H1 (cell line): ENCODE data around the gene MCC. TPM values are rescaled to one million over a fixed set of nuclear protein-coding genes. Genes with fewer than 3 reads are reported as not detected.

Experiments
- CTCF ChIA-PET: fragments of 300-600 bp; sonication (Branson Sonifier 250); formaldehyde crosslinking; loops from one replicate; lab custom pipeline; 2021; ENCODE audit not compliant: partially characterized antibody; lab: Charles Lee
- POLR2A ChIA-PET: fragments of 300-600 bp; sonication (Branson Sonifier 250); formaldehyde crosslinking; loops from one replicate; lab custom pipeline; 2021; ENCODE audit warnings: inconsistent platforms; ENCODE audit not compliant: partially characterized antibody; lab: Charles Lee
- DNase-seq, 2 experiments: peaks; one replicate each; pipeline versions ENCODE4 v3.0.0 to v3.0.0-alpha.2; 2010 to 2022; ENCODE audit warnings: low spot score in 2 of 2, low read depth in 1 of 2, mixed read lengths in 1 of 2
- FAIRE-seq: peaks from 2 replicates; lab custom pipeline; 2011; peaks lifted over from hg19 to GRCh38; lab: Jason Lieb, UNC
- H2AFZ ChIP-seq: 2 replicates; pipeline ENCODE4 v1.8.1; 2012; ENCODE audit warnings: low read length, inconsistent platforms
- H2AK5ac ChIP-seq: 2 replicates; pipeline ENCODE4 v1.6.1; 2013; ENCODE audit warnings: low read depth, low read length
- H2BK120ac ChIP-seq: replicated peaks from 2 replicates; pipeline ENCODE3; 2013; ENCODE audit warnings: low read depth, low read length, inconsistent platforms
- H2BK12ac ChIP-seq: 2 replicates; pipeline ENCODE4 v1.6.1; 2013; ENCODE audit warnings: low read depth, low read length
- H2BK15ac ChIP-seq: 2 replicates; pipeline ENCODE4 v1.6.1; 2013; ENCODE audit warnings: low read length
- H2BK20ac ChIP-seq: 2 replicates; pipeline ENCODE4 v1.6.1; 2013; ENCODE audit warnings: low read length
- H2BK5ac ChIP-seq: 2 replicates; pipeline ENCODE4 v1.6.1; 2013; ENCODE audit warnings: low read depth, low read length
- H3K14ac ChIP-seq: 2 replicates; pipeline ENCODE4 v1.6.1; 2013; ENCODE audit warnings: inconsistent platforms; ENCODE audit not compliant: insufficient read length
- H3K18ac ChIP-seq: 2 replicates; pipeline ENCODE4 v1.6.1; 2013; ENCODE audit warnings: low read length; ENCODE audit errors: extremely low read depth
- H3K23ac ChIP-seq: 2 replicates; pipeline ENCODE4 v1.6.1; 2013; ENCODE audit warnings: inconsistent platforms; ENCODE audit not compliant: insufficient read length
- H3K23me2 ChIP-seq: 2 replicates; pipeline ENCODE4 v1.6.1; 2013; ENCODE audit warnings: low read depth, low read length
- H3K27ac ChIP-seq: 2 replicates; pipeline ENCODE4 v1.6.1; 2011; ENCODE audit warnings: low read depth, low read length, inconsistent platforms
- H3K27me3 ChIP-seq, 4 experiments: replicated peaks in 1 of 4; 1 replicate in 1 of 4; 2 replicates in 3 of 4; pipeline versions ENCODE4 v1.6.1 to v1.8.1; 2011 to 2013; ENCODE audit warnings: low read length in 3 of 4, mild to moderate bottlenecking in 3 of 4, inconsistent platforms in 2 of 4, mixed read lengths in 2 of 4, moderate library complexity in 1 of 4; ENCODE audit not compliant: control insufficient read depth in 3 of 4, insufficient read depth in 3 of 4; ENCODE audit errors: extremely low read depth in 1 of 4
- H3K36me3 ChIP-seq, 4 experiments: 2 replicates each; pipeline versions ENCODE4 v1.6.1 to v1.8.1; 2011 to 2013; ENCODE audit warnings: mild to moderate bottlenecking in 4 of 4, low read length in 3 of 4, moderate library complexity in 2 of 4, control low read depth in 1 of 4, inconsistent platforms in 1 of 4; ENCODE audit not compliant: insufficient read depth in 4 of 4, control insufficient read depth in 2 of 4
- H3K4ac ChIP-seq: replicated peaks from 2 replicates; pipeline ENCODE3; 2013; ENCODE audit warnings: low read length, low read depth, mixed read lengths, inconsistent platforms; ENCODE audit not compliant: insufficient read length
- H3K4me1 ChIP-seq, 4 experiments: replicated peaks in 1 of 4; 1 replicate in 1 of 4; 2 replicates in 3 of 4; pipeline versions ENCODE4 v1.6.1 to v1.8.1; 2011 to 2013; ENCODE audit warnings: low read length in 3 of 4, inconsistent platforms in 2 of 4, mixed read lengths in 1 of 4; ENCODE audit not compliant: insufficient read depth in 4 of 4, control insufficient read depth in 3 of 4
- H3K4me2 ChIP-seq, 2 experiments: 2 replicates each; pipeline versions ENCODE4 v1.6.1 to v1.8.1; 2011 to 2013; ENCODE audit warnings: low read depth in 2 of 2, low read length in 2 of 2, control low read depth in 1 of 2, inconsistent platforms in 1 of 2, mild to moderate bottlenecking in 1 of 2; ENCODE audit not compliant: insufficient read depth in 1 of 2
- H3K4me3 ChIP-seq, 4 experiments: fragments of 200-600, 300-600 bp in 1 of 4; sonication (generic), shearing (Covaris generic), sonication (Bioruptor Twin) in 1 of 4; 2 replicates each; pipeline versions ENCODE4 v1.5.1 to v1.8.1; 2011 to 2016; ENCODE audit warnings: low read length in 4 of 4, low read depth in 3 of 4, control low read depth in 2 of 4, inconsistent platforms in 2 of 4, mild to moderate bottlenecking in 2 of 4, mixed read lengths in 1 of 4, moderate library complexity in 1 of 4; ENCODE audit not compliant: insufficient read depth in 2 of 4; ENCODE audit errors: extremely low read depth in 1 of 4
- H3K56ac ChIP-seq: replicated peaks from 2 replicates; pipeline ENCODE3; 2013; ENCODE audit warnings: low read depth, mild to moderate bottlenecking, mixed read lengths, low read length, inconsistent platforms; ENCODE audit not compliant: insufficient read length
- H3K79me1 ChIP-seq: 2 replicates; pipeline ENCODE4 v1.6.1; 2013; ENCODE audit warnings: low read depth, low read length, control low read depth
- H3K79me2 ChIP-seq, 2 experiments: 2 replicates each; pipeline versions ENCODE4 v1.6.1 to v1.8.1; 2012 to 2013; ENCODE audit warnings: low read length in 2 of 2, mild to moderate bottlenecking in 2 of 2, inconsistent platforms in 1 of 2; ENCODE audit not compliant: insufficient read depth in 2 of 2, control insufficient read depth in 1 of 2
- H3K9ac ChIP-seq, 4 experiments: replicated peaks in 1 of 4; 1 replicate in 1 of 4; 2 replicates in 3 of 4; pipeline versions ENCODE4 v1.6.1 to v1.8.1; 2011 to 2013; ENCODE audit warnings: low read depth in 3 of 4, low read length in 3 of 4, control low read depth in 2 of 4, mild to moderate bottlenecking in 2 of 4, moderate library complexity in 2 of 4, inconsistent platforms in 1 of 4; ENCODE audit errors: extremely low read depth in 1 of 4
- H3K9me3 ChIP-seq, 2 experiments: 2 replicates each; pipeline versions ENCODE4 v1.6.1 to v1.8.1; 2012 to 2013; ENCODE audit warnings: mild to moderate bottlenecking in 2 of 2, moderate library complexity in 2 of 2, control low read depth in 1 of 2, inconsistent platforms in 1 of 2, low read depth in 1 of 2, low read length in 1 of 2, mixed read lengths in 1 of 2; ENCODE audit not compliant: insufficient read depth in 2 of 2
- H4K20me1 ChIP-seq, 2 experiments: replicated peaks in 1 of 2; 2 replicates each; pipeline versions ENCODE3 to v1.8.1; 2011 to 2013; ENCODE audit warnings: inconsistent platforms in 2 of 2, low read length in 2 of 2, mild to moderate bottlenecking in 1 of 2; ENCODE audit not compliant: insufficient read depth in 2 of 2, control insufficient read depth in 1 of 2
- H4K5ac ChIP-seq: 2 replicates; pipeline ENCODE4 v1.6.1; 2013; ENCODE audit warnings: low read length, low read depth, mixed read lengths, inconsistent platforms; ENCODE audit not compliant: insufficient read length
- H4K8ac ChIP-seq: 2 replicates; pipeline ENCODE4 v1.8.0; 2013; ENCODE audit warnings: mild to moderate bottlenecking, moderate library complexity, low read length, inconsistent platforms; ENCODE audit not compliant: insufficient read depth; ENCODE audit errors: extremely low read depth
- H4K91ac ChIP-seq: replicated peaks from 2 replicates; pipeline ENCODE3; 2013; ENCODE audit warnings: low read length, mixed read lengths, inconsistent platforms; ENCODE audit not compliant: insufficient read length
- BACH1 ChIP-seq: IDR thresholded peaks from 2 replicates; pipeline ENCODE4 v1.6.1; 2012; ENCODE audit warnings: low read length, improper control_type of control experiment
- CBX5 ChIP-seq: fragments of 300-800, 300-1000 bp; sonication (generic); IDR thresholded peaks from 2 replicates; pipeline ENCODE4 v1.7.1; 2016; ENCODE audit warnings: antibody characterized with exemption, low read length, low read depth
- CHD1 ChIP-seq: IDR thresholded peaks from 2 replicates; pipeline ENCODE4 v1.6.1; 2012; ENCODE audit warnings: low read depth, low read length, improper control_type of control experiment
- GABPA ChIP-seq: IDR thresholded peaks from 2 replicates; pipeline ENCODE4 v1.6.1; 2011; ENCODE audit warnings: mild to moderate bottlenecking, low read length, moderate library complexity, borderline replicate concordance; ENCODE audit not compliant: insufficient read depth
- HDAC2 ChIP-seq, 2 experiments: fragments of 300-600 bp in 1 of 2; sonication (generic) in 1 of 2; IDR thresholded peaks; 2 replicates each; pipeline ENCODE4 v1.6.1; 2011 to 2012; ENCODE audit warnings: low read depth in 2 of 2, low read length in 2 of 2, mild to moderate bottlenecking in 2 of 2, moderate library complexity in 2 of 2, borderline replicate concordance in 1 of 2, inconsistent platforms in 1 of 2
- HDAC6 ChIP-seq: IDR thresholded peaks from one replicate; pipeline ENCODE4 v1.7.1; 2012; ENCODE audit warnings: low read depth, mild to moderate bottlenecking, inconsistent platforms, low read length, moderate library complexity
- KDM4A ChIP-seq: IDR thresholded peaks from one replicate; pipeline ENCODE4 v1.7.1; 2012; ENCODE audit warnings: low read depth, mild to moderate bottlenecking, moderate library complexity, low read length, inconsistent platforms; ENCODE audit not compliant: severe bottlenecking
- RNF2 ChIP-seq: fragments of 200-900, 300-1000 bp; sonication (generic); IDR thresholded peaks from 2 replicates; pipeline ENCODE4 v1.7.1; 2016; ENCODE audit warnings: borderline replicate concordance, low read depth, mild to moderate bottlenecking, antibody characterized with exemption, low read length; ENCODE audit not compliant: poor library complexity, severe bottlenecking; ENCODE audit errors: missing control alignments
- SUZ12 ChIP-seq: fragments of 200-600 bp; sonication (generic); IDR thresholded peaks from 2 replicates; pipeline ENCODE4 v1.6.1; 2012; ENCODE audit warnings: mild to moderate bottlenecking, inconsistent platforms, low read length, moderate library complexity, mixed read lengths
- TBP ChIP-seq: IDR thresholded peaks from 2 replicates; pipeline ENCODE4 v1.6.1; 2011; ENCODE audit warnings: low read depth, low read length, improper control_type of control experiment
- WGBS, 2 experiments: shearing (Covaris generic) in 1 of 2; methylation state at CpG; one replicate each; pipeline versions ENCODE4 v1.1.6 to v1.1.7; 2013 to 2015; ENCODE audit warnings: low lambda C conversion rate in 2 of 2, mixed read lengths in 2 of 2, inconsistent platforms in 1 of 2, low coverage in 1 of 2, missing lambda C conversion rate in 1 of 2; ENCODE audit not compliant: insufficient replicate concordance in 2 of 2, insufficient coverage in 1 of 2, insufficient read length in 1 of 2; ENCODE audit errors: extremely low coverage in 1 of 2, missing lambda C conversion rate in 1 of 2; 5-methylcytosine and 5-hydroxymethylcytosine counted together
- polyA plus RNA-seq, 7 experiments: library from polyadenylated mRNA; depleted of rRNA in 3 of 7; stranded (reverse) in 5 of 7; unstranded in 2 of 7; fragments of >200 nt in 5 of 7; fragments of 200-250 nt in 2 of 7; gene quantifications; 1 replicate in 5 of 7; 2 replicates in 1 of 7; 4 replicates in 1 of 7; pipeline versions ENCODE4 v1.2.1 to v1.2.3, GENCODE V29; 2011 to 2013; ENCODE audit warnings: missing spikeins in 2 of 7, mixed read lengths in 2 of 7
- total RNA-seq: library from RNA; stranded (reverse); fragmentation: NEBNext Ultra II Directional; extraction: Animal tissue kit (Norgen Biotek cat#: 25700); gene quantifications from 2 replicates; pipeline ENCODE4 v1.2.1, GENCODE V29; 2021

MCC gene
- total and polyA plus RNA-seq, 2 of the 8 experiments (the other 6 are each of a cell fraction or from before 2014, with no cell fraction given) = 2.6 to 18.3 TPM

DNA sequence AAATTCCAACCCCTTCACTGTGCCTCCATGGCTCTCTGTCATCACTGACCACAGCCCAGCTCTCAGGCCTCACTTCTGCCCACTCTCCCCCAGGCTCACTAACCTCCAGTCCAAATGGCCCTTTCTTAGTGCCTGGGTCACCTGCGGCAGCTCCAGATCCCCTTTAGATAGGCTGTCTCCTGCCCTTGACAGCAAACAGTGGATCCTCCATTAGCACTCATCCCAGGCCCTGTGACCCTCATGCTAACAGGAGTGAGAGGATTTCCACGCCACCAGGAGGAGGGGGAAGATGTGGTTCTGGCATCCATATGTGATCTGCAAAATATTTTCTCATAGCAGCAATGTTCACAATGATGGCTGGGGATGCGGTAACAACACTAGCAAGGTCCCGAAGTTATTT is 372.3 kb downstream of the MCC start:
- POLR2A ChIA-PET = no interaction called here
- no peaks in the 10 kb centered on the region for H3K27me3 ChIP-seq
- H3K27ac ChIP-seq = no peak overlapping the region
- DNase-seq = no peak
- no peak overlapping the region for H3K56ac ChIP-seq
- H3K79me1 ChIP-seq = no peaks in the 10 kb centered on the region
- H3K4me1 ChIP-seq = no peaks in the 10 kb centered on the region
- no peak overlapping the region for H3K4me3 ChIP-seq
- no peak overlapping the region for H3K14ac ChIP-seq
- H3K9me3 ChIP-seq = 0 out of 4 replicates have a peak, but pooled peaks cover 0 to 2% of the 10 kb centered on the region in 2 experiments
- H3K79me2 ChIP-seq = no peaks in the 10 kb centered on the region; a peak in 1 of 4 replicates
- no peak overlapping the region for H2BK120ac ChIP-seq
- no peak overlapping the region for H4K8ac ChIP-seq
- 96% methylated on average over 4 of the region's 4 CpGs; no CpG with 5 or more reads in 1 of the 2 experiments for WGBS, 2 experiments
- no peak overlapping the region for H2BK12ac ChIP-seq
- no peak overlapping the region for H4K5ac ChIP-seq
- no peak overlapping the region for H2AFZ ChIP-seq
- H3K36me3 ChIP-seq = no peaks in the 10 kb centered on the region
- H3K18ac ChIP-seq = no peak overlapping the region
- CTCF ChIA-PET = interaction anchor here (0.9 to 1.8 kb wide), 4 partner anchors 9 to 67 kb away, joined by 3 to 4 read pairs (median 3); no protein-coding TSS in a partner anchor
- no peak overlapping the region for H3K4me2 ChIP-seq
- no peak overlapping the region for H2BK20ac ChIP-seq
- H4K91ac ChIP-seq = no peak overlapping the region
- no peak overlapping the region for H3K4ac ChIP-seq
- H3K9ac ChIP-seq = no peak overlapping the region
- H2BK5ac ChIP-seq = no peak overlapping the region
- FAIRE-seq = no peak
- H4K20me1 ChIP-seq = no peaks in the 10 kb centered on the region
- no peak overlapping the region for H3K23ac ChIP-seq
- H2AK5ac ChIP-seq = no peak overlapping the region
- H3K23me2 ChIP-seq = no peaks in the 10 kb centered on the region
- no peak overlapping the region for H2BK15ac ChIP-seq
- TF ChIP-seq TBP (no peak), SUZ12 (no peak), GABPA (no peak), HDAC6 (no peak), CBX5 (no peak), HDAC2 (IDR thresholded peaks at IDR 0.05; ENCODE audit: borderline replicate concordance in 1 of 2, low read depth in 2 of 2, low read length in 2 of 2) (no peak), RNF2 (no peak), CHD1 (no peak), KDM4A (no peak), BACH1 (no peak)
